H9 (cell line): Measurements from ENCODE around the gene NTSR1. TPM values are rescaled to one million over a fixed set of nuclear protein-coding genes. Genes with fewer than 3 reads are reported as not detected.

ENCODE experiments used
- DNase-seq: peaks from one replicate; pipeline ENCODE4 v3.0.0-alpha.2; 2017
- H2AFZ ChIP-seq: one replicate; pipeline ENCODE4 v1.6.1; 2013; ENCODE audit warnings: mild to moderate bottlenecking, low read length, control low read depth, moderate library complexity
- H2AK5ac ChIP-seq: 2 replicates; pipeline ENCODE4 v1.6.1; 2013; ENCODE audit warnings: low read length, control low read depth, mixed read lengths; ENCODE audit not compliant: insufficient read length
- H2BK120ac ChIP-seq: one replicate; pipeline ENCODE4 v1.6.1; 2013; ENCODE audit warnings: low read depth, mild to moderate bottlenecking, low read length, control low read depth, inconsistent platforms; ENCODE audit not compliant: poor library complexity, severe bottlenecking
- H2BK12ac ChIP-seq: 2 replicates; pipeline ENCODE4 v1.6.1; 2013; ENCODE audit warnings: low read length, control low read depth, mixed read lengths, low read depth; ENCODE audit not compliant: insufficient read length
- H2BK15ac ChIP-seq: 2 replicates; pipeline ENCODE4 v1.6.1; 2013; ENCODE audit warnings: low read depth, low read length, control low read depth
- H2BK20ac ChIP-seq: one replicate; pipeline ENCODE4 v1.6.1; 2013; ENCODE audit warnings: low read depth, mild to moderate bottlenecking, low read length, control low read depth, inconsistent platforms; ENCODE audit not compliant: poor library complexity, severe bottlenecking
- H2BK5ac ChIP-seq: 2 replicates; pipeline ENCODE4 v1.6.1; 2013; ENCODE audit warnings: low read length, control low read depth, mixed read lengths; ENCODE audit not compliant: insufficient read length
- H3K14ac ChIP-seq: 2 replicates; pipeline ENCODE4 v1.6.1; 2013; ENCODE audit warnings: low read length, control low read depth; ENCODE audit not compliant: insufficient read depth
- H3K18ac ChIP-seq: 2 replicates; pipeline ENCODE4 v1.6.1; 2013; ENCODE audit warnings: low read depth, mild to moderate bottlenecking, mixed read lengths, low read length, control low read depth; ENCODE audit not compliant: insufficient read length
- H3K23ac ChIP-seq: 2 replicates; pipeline ENCODE4 v1.6.1; 2013; ENCODE audit warnings: low read length, control low read depth, mixed read lengths, low read depth; ENCODE audit not compliant: insufficient read length
- H3K23me2 ChIP-seq: 2 replicates; pipeline ENCODE4 v1.6.1; 2013; ENCODE audit warnings: low read depth, mild to moderate bottlenecking, mixed read lengths, low read length, control low read depth; ENCODE audit not compliant: insufficient read length, poor library complexity, severe bottlenecking
- H3K27ac ChIP-seq: 2 replicates; pipeline ENCODE4 v1.5.1; 2013; ENCODE audit warnings: low read length, control low read depth, mixed read lengths, low read depth; ENCODE audit not compliant: insufficient read length
- H3K27me3 ChIP-seq: 2 replicates; pipeline ENCODE4 v1.6.1; 2013; ENCODE audit warnings: low read length, control low read depth, inconsistent platforms; ENCODE audit not compliant: insufficient read depth
- H3K4ac ChIP-seq: 2 replicates; pipeline ENCODE4 v1.6.1; 2013; ENCODE audit warnings: low read depth, mild to moderate bottlenecking, control low read depth, inconsistent platforms, low read length, moderate library complexity
- H3K4me1 ChIP-seq: 2 replicates; pipeline ENCODE4 v1.6.1; 2013; ENCODE audit warnings: low read length, control low read depth, inconsistent platforms; ENCODE audit not compliant: insufficient read depth
- H3K4me2 ChIP-seq: 2 replicates; pipeline ENCODE4 v1.6.1; 2013; ENCODE audit warnings: low read length, control low read depth, mixed read lengths; ENCODE audit not compliant: insufficient read length, insufficient read depth
- H3K56ac ChIP-seq: 2 replicates; pipeline ENCODE4 v1.6.1; 2013; ENCODE audit warnings: low read depth, mild to moderate bottlenecking, mixed read lengths, low read length, control low read depth; ENCODE audit not compliant: insufficient read length
- H3K79me1 ChIP-seq: 2 replicates; pipeline ENCODE4 v1.6.1; 2013; ENCODE audit warnings: low read depth, mild to moderate bottlenecking, moderate library complexity, low read length, control low read depth, inconsistent platforms; ENCODE audit not compliant: insufficient read depth, poor library complexity, severe bottlenecking
- H3K79me2 ChIP-seq: 2 replicates; pipeline ENCODE4 v1.6.1; 2013; ENCODE audit warnings: low read length, control low read depth, inconsistent platforms; ENCODE audit not compliant: insufficient read depth
- H3K9ac ChIP-seq: 2 replicates; pipeline ENCODE4 v1.6.1; 2013; ENCODE audit warnings: low read length, control low read depth, mixed read lengths; ENCODE audit not compliant: insufficient read length; ENCODE audit errors: extremely low read depth
- H3K9me3 ChIP-seq: one replicate; pipeline ENCODE4 v1.6.1; 2013; ENCODE audit warnings: low read depth, low read length, inconsistent platforms; ENCODE audit not compliant: control insufficient read depth
- H3T11ph ChIP-seq: one replicate; pipeline ENCODE4 v1.6.1; 2013; ENCODE audit warnings: mild to moderate bottlenecking, low read length, control low read depth, inconsistent platforms
- H4K20me1 ChIP-seq: one replicate; pipeline ENCODE4 v1.6.1; 2013; ENCODE audit not compliant: control insufficient read depth, insufficient read length, insufficient read depth
- H4K5ac ChIP-seq: 2 replicates; pipeline ENCODE4 v1.6.1; 2013; ENCODE audit warnings: low read depth, mild to moderate bottlenecking, mixed read lengths, low read length, control low read depth; ENCODE audit not compliant: insufficient read length
- H4K8ac ChIP-seq: replicated peaks from 2 replicates; pipeline ENCODE4 v1.6.1; 2013; ENCODE audit warnings: low read length, control low read depth, mixed read lengths, low read depth; ENCODE audit not compliant: insufficient read length
- H4K91ac ChIP-seq: 2 replicates; pipeline ENCODE4 v1.6.1; 2013; ENCODE audit warnings: low read depth, mild to moderate bottlenecking, moderate library complexity, mixed read lengths, low read length, control low read depth; ENCODE audit not compliant: insufficient read length
- H3K27ac Mint-ChIP-seq, 3 experiments: 2 replicates in 2 of 3; 3 replicates in 1 of 3; pipeline ENCODE4 v1.8.0; 2020 to 2021; ENCODE audit warnings: mixed read lengths in 3 of 3, mild to moderate bottlenecking in 1 of 3, moderate library complexity in 1 of 3
- H3K27me3 Mint-ChIP-seq: 2 replicates; pipeline ENCODE4 v1.8.0; 2021; ENCODE audit warnings: low read depth, mild to moderate bottlenecking, moderate library complexity, mixed read lengths
- H3K36me3 Mint-ChIP-seq, 3 experiments: 2 replicates in 2 of 3; 3 replicates in 1 of 3; pipeline ENCODE4 v1.8.0; 2020 to 2021; ENCODE audit warnings: low read depth in 3 of 3, mixed read lengths in 3 of 3; ENCODE audit not compliant: insufficient read depth in 1 of 3
- H3K4me1 Mint-ChIP-seq, 2 experiments: 2 replicates each; pipeline ENCODE4 v1.8.0; 2020; ENCODE audit warnings: mixed read lengths in 2 of 2
- H3K4me3 Mint-ChIP-seq, 2 experiments: 2 replicates in 1 of 2; 3 replicates in 1 of 2; pipeline ENCODE4 v1.8.0; 2020 to 2021; ENCODE audit warnings: mild to moderate bottlenecking in 2 of 2, mixed read lengths in 2 of 2, moderate library complexity in 1 of 2
- H3K9me3 Mint-ChIP-seq, 2 experiments: 2 replicates in 1 of 2; 3 replicates in 1 of 2; pipeline ENCODE4 v1.8.0; 2020; ENCODE audit warnings: mild to moderate bottlenecking in 2 of 2, mixed read lengths in 2 of 2, moderate library complexity in 1 of 2
- CTCF ChIP-seq: fragments of 200-600 bp; sonication (generic); conservative IDR thresholded peaks from 3 replicates; pipeline ENCODE4 v1.8.0; 2021; ENCODE audit warnings: antibody characterized with exemption, mild to moderate bottlenecking
- WGBS: extraction: QIAGEN DNeasy Blood & Tissue Kit; methylation state at CpG from one replicate; pipeline ENCODE4 v1.1.7; 2013; ENCODE audit warnings: missing lambda C conversion rate, low lambda C conversion rate, mixed read lengths; ENCODE audit not compliant: insufficient read length; ENCODE audit errors: extremely low coverage; 5-methylcytosine and 5-hydroxymethylcytosine counted together
- total RNA-seq: library from RNA; stranded (reverse); gene quantifications from 2 replicates; pipeline ENCODE4 v1.2.1, GENCODE V29; 2021

NTSR1 gene
- total RNA-seq, 1 experiment from 2014 or later, result 0.11 TPM

- DNase-seq, result no peak
- H2BK120ac ChIP-seq, result no peak overlapping the region
- no CpG with 5 or more reads among the region's 9 CpGs for WGBS
Measured at GRCh38 chr20:62676976-62677375, 31.7 kb upstream of the NTSR1 start.

More at GRCh38 chr20:62676976-62677375, 31.7 kb upstream of the NTSR1 start:
- no peak for TF ChIP-seq CTCF
- H2AK5ac ChIP-seq, result no peak overlapping the region
- H3K9ac ChIP-seq, result no peak overlapping the region
- H4K8ac ChIP-seq, result no peak overlapping the region
- no peak overlapping the region for H2BK20ac ChIP-seq
- no peaks in the 10 kb centered on the region for H3K9me3 ChIP-seq
- no peaks in the 10 kb centered on the region for H3K23me2 ChIP-seq
- H3T11ph ChIP-seq, result no peak overlapping the region
- H3K4me1 Mint-ChIP-seq, result no peaks in the 10 kb centered on the region
- H3K27me3 ChIP-seq, result no peaks in the 10 kb centered on the region
- no peaks in the 10 kb centered on the region for H3K79me1 ChIP-seq
- peaks cover 11 to 13% of the 10 kb centered on the region in 2 experiments for H3K9me3 Mint-ChIP-seq
- H3K27ac Mint-ChIP-seq, result no peak overlapping the region
- H2BK15ac ChIP-seq, result no peak overlapping the region
- no peak overlapping the region for H3K4me3 Mint-ChIP-seq
- H3K18ac ChIP-seq, result no peak overlapping the region
- H3K4me2 ChIP-seq, result no peak overlapping the region
- peaks cover 2 to 11% (median 7%) of the 10 kb centered on the region in 3 experiments; a peak in 3 of 7 replicates for H3K36me3 Mint-ChIP-seq
- no peak overlapping the region for H3K56ac ChIP-seq
- no peak overlapping the region for H3K14ac ChIP-seq
- no peak overlapping the region for H2BK12ac ChIP-seq
- H4K91ac ChIP-seq, result no peak overlapping the region
- H3K23ac ChIP-seq, result no peak overlapping the region
- H2BK5ac ChIP-seq, result no peak overlapping the region
- H4K20me1 ChIP-seq, result no peaks in the 10 kb centered on the region
- H3K4me1 ChIP-seq, result no peaks in the 10 kb centered on the region
- peaks cover 15% of the 10 kb centered on the region for H3K27me3 Mint-ChIP-seq
- H3K79me2 ChIP-seq, result no peaks in the 10 kb centered on the region
- no peak overlapping the region for H3K27ac ChIP-seq
- no peak overlapping the region for H2AFZ ChIP-seq
- no peak overlapping the region for H3K4ac ChIP-seq
- H4K5ac ChIP-seq, result no peak overlapping the region
